PC-3 (cell line): ENCODE measurements around the gene ZNF777.

Source experiments
- CTCF ChIP-seq: fragments of 300-600 bp; sonication (generic); conservative IDR thresholded peaks from 2 replicates; pipeline ENCODE4 v1.5.1; 2017; ENCODE audit warnings: antibody characterized with exemption, low read depth, mild to moderate bottlenecking, low read length
- EZH2 ChIP-seq: fragments of 300-600 bp; sonication (generic); IDR thresholded peaks from one replicate; pipeline ENCODE4 v1.6.1; 2017; ENCODE audit warnings: antibody characterized with exemption, mild to moderate bottlenecking, low read length; ENCODE audit not compliant: unreplicated experiment

GRCh38 chr7:149420006-149420405 lies 40.9 kb downstream of the ZNF777 start:
- TF ChIP-seq CTCF (no peak), EZH2 (no peak)
